ENCODE data around the gene PRELID3B. TPM values are rescaled to one million over a fixed set of nuclear protein-coding genes. Genes with fewer than 3 reads are reported as not detected.

PRELID3B gene
- total RNA-seq, 4 donors from 2014 or later: 35.1 to 60.8 (median 40.0) TPM

- H3K9me3 ChIP-seq: no peaks in the 10 kb centered on the region
- H3K4me1 ChIP-seq: no peaks in the 10 kb centered on the region
- H3K36me3 ChIP-seq: no peaks in the 10 kb centered on the region
- TF ChIP-seq EP300 (IDR thresholded peaks at IDR 0.05) (no peak), CTCF (IDR thresholded peaks at IDR 0.05) (no peak), POLR2A (IDR thresholded peaks at IDR 0.05) (no peak), POLR2AphosphoS5 (IDR thresholded peaks at IDR 0.05) (no peak)
- no peak for ATAC-seq
- peaks cover 24% of the 10 kb centered on the region for H3K27me3 ChIP-seq
- H3K27ac ChIP-seq: no peak overlapping the region
- 60 to 62% methylated on average over 2 to 3 of the region's 6 CpGs for WGBS, 2 donors (ENCODE audit: low coverage in 1 of 2)
- H3K4me3 ChIP-seq: no peak overlapping the region
Observed at GRCh38 chr20:59051666-59052185, 9.1 kb upstream of the PRELID3B start.

- Histone ChIP-seq H3K4me1 (no peaks in the 10 kb centered on the region), H3K4me3 (no peak overlapping the region)
- WGBS, 2 donors (ENCODE audit: low coverage in 1 of 2): 43 to 83% methylated on average over 1 of the region's 1 CpG
Observed at GRCh38 chr20:59050437-59050836, 7.9 kb upstream of the PRELID3B start.

GRCh38 chr20:59048681-59049030 is 6.1 kb upstream of the PRELID3B start:
- 45 to 79% methylated on average over 2 of the region's 2 CpGs for WGBS, 2 donors (ENCODE audit: low coverage in 1 of 2)
- no peak for ATAC-seq

More at GRCh38 chr20:59050437-59050836, 7.9 kb upstream of the PRELID3B start:
- no peak overlapping the region for H3K27ac ChIP-seq
- H3K9me3 ChIP-seq: no peaks in the 10 kb centered on the region
- no peak for ATAC-seq
- TF ChIP-seq POLR2A (IDR thresholded peaks at IDR 0.05): no peak
- no peaks in the 10 kb centered on the region for H3K36me3 ChIP-seq
- peaks cover 24% of the 10 kb centered on the region for H3K27me3 ChIP-seq

GRCh38 chr20:59047938-59048680 is 5.5 kb upstream of the PRELID3B start:
- no peak for ATAC-seq
- H3K4me1 ChIP-seq: peaks cover 0 to 5% (median 2%) of the 10 kb centered on the region in 3 donors
- H3K27ac ChIP-seq: no peak overlapping the region
- WGBS, 2 donors (ENCODE audit: low coverage in 1 of 2): 79 to 86% methylated on average over 3 to 5 of the region's 5 CpGs
- H3K4me3 ChIP-seq: no peak overlapping the region
- TF ChIP-seq POLR2AphosphoS5 (IDR thresholded peaks at IDR 0.05) (no peak), EP300 (IDR thresholded peaks at IDR 0.05) (no peak), POLR2A (IDR thresholded peaks at IDR 0.05) (no peak), CTCF (IDR thresholded peaks at IDR 0.05) (no peak)
- no peaks in the 10 kb centered on the region for H3K36me3 ChIP-seq
- H3K9me3 ChIP-seq: no peaks in the 10 kb centered on the region
- H3K27me3 ChIP-seq: peaks cover 24% of the 10 kb centered on the region

More at GRCh38 chr20:59048681-59049030, 6.1 kb upstream of the PRELID3B start:
- H3K4me3 ChIP-seq: no peak overlapping the region
- H3K9me3 ChIP-seq: no peaks in the 10 kb centered on the region
- TF ChIP-seq CTCF (IDR thresholded peaks at IDR 0.05): no peak
- no peak for TF ChIP-seq POLR2A (IDR thresholded peaks at IDR 0.05)
- TF ChIP-seq POLR2AphosphoS5 (IDR thresholded peaks at IDR 0.05): no peak
- no peak for TF ChIP-seq EP300 (IDR thresholded peaks at IDR 0.05)
- H3K27ac ChIP-seq: no peak overlapping the region
- no peaks in the 10 kb centered on the region for H3K36me3 ChIP-seq
- no peaks in the 10 kb centered on the region for H3K4me1 ChIP-seq
- H3K27me3 ChIP-seq: peaks cover 24% of the 10 kb centered on the region

- ATAC-seq: no peak
Observed at GRCh38 chr20:59046862-59047261, 4.3 kb upstream of the PRELID3B start.

More at GRCh38 chr20:59046862-59047261, 4.3 kb upstream of the PRELID3B start:
- Histone ChIP-seq H3K4me3 (no peak overlapping the region), H3K4me1 (peaks cover 0 to 13% (median 4%) of the 10 kb centered on the region in 3 donors), H3K36me3 (no peaks in the 10 kb centered on the region), H3K27ac (no peak overlapping the region), H3K27me3 (peaks cover 19% of the 10 kb centered on the region), H3K9me3 (no peaks in the 10 kb centered on the region)
- TF ChIP-seq POLR2A (IDR thresholded peaks at IDR 0.05) (no peak), CTCF (IDR thresholded peaks at IDR 0.05) (no peak), EP300 (IDR thresholded peaks at IDR 0.05) (no peak), POLR2AphosphoS5 (IDR thresholded peaks at IDR 0.05) (no peak)
- 88 to 100% methylated on average over 1 to 3 of the region's 3 CpGs for whole genome bisulfite sequencing, 2 donors (ENCODE audit: low coverage in 1 of 2)

All from gastroesophageal sphincter (tissue), 4 donors.